Islet precursor cell (in vitro differentiated cells): ENCODE results near the gene PSMC2.

Experiments used
- DNase-seq: peaks from one replicate; pipeline ENCODE4 v3.0.0-alpha.2; 2018

PSMC2 gene

GRCh38 chr7:103347507-103348267 lies at the start of gene PSMC2:
PSMC2 (plus strand) TSS chr7:103347643; CDS start chr7:103347712, 69 bp downstream.
- peak; percentile 91 for DNase-seq

- DNase-seq, result no peak
Observed at GRCh38 chr7:103297837-103298179, 49.6 kb upstream of the PSMC2 start.

GRCh38 chr7:103299660-103300059 lies 47.8 kb upstream of the PSMC2 start:
- no peak for DNase-seq

- no peak for DNase-seq
Observed at GRCh38 chr7:103301441-103301840, 46.0 kb upstream of the PSMC2 start.

- no peak for DNase-seq
Observed at GRCh38 chr7:103307503-103308231, 39.8 kb upstream of the PSMC2 start.

GRCh38 chr7:103314852-103315251 lies 32.6 kb upstream of the PSMC2 start:
- DNase-seq, result no peak

GRCh38 chr7:103316380-103316941 lies 31.0 kb upstream of the PSMC2 start:
- DNase-seq, result no peak

GRCh38 chr7:103317009-103317408 lies 30.4 kb upstream of the PSMC2 start:
- DNase-seq, result no peak

GRCh38 chr7:103325744-103326143 lies 21.7 kb upstream of the PSMC2 start:
- DNase-seq, result no peak

GRCh38 chr7:103336761-103337160 lies 10.7 kb upstream of the PSMC2 start:
- no peak for DNase-seq

GRCh38 chr7:103338864-103339263 lies 8.6 kb upstream of the PSMC2 start:
- DNase-seq, result no peak

- DNase-seq, result no peak
Observed at GRCh38 chr7:103341466-103341865, 6.0 kb upstream of the PSMC2 start.

- DNase-seq, result no peak
Observed at GRCh38 chr7:103343332-103343731, 4.1 kb upstream of the PSMC2 start.

GRCh38 chr7:103343758-103344452 lies 3.5 kb upstream of the PSMC2 start:
- peak; percentile 50 for DNase-seq

- DNase-seq, result peak; percentile 92
Observed at GRCh38 chr7:103344453-103345149, 2.8 kb upstream of the PSMC2 start, which contains the start of gene DNAJC2. DNAJC2 (minus strand) TSS chr7:103344767; CDS start chr7:103344622, 145 bp downstream.

GRCh38 chr7:103346396-103346795 lies 1.0 kb upstream of the PSMC2 start:
- DNase-seq, result no peak

GRCh38 chr7:103348452-103348851 lies 1.0 kb downstream of the PSMC2 start:
- DNase-seq, result no peak

- no peak for DNase-seq
Observed at GRCh38 chr7:103348959-103349358, 1.5 kb downstream of the PSMC2 start.

GRCh38 chr7:103349805-103350204 lies 2.4 kb downstream of the PSMC2 start:
- DNase-seq, result no peak

- DNase-seq, result no peak
Observed at GRCh38 chr7:103369432-103369831, 22.0 kb downstream of the PSMC2 start.

GRCh38 chr7:103373866-103374643 lies 26.6 kb downstream of the PSMC2 start:
- no peak for DNase-seq
